A549 (cell line): ENCODE measurements around the gene RFPL1.

ENCODE experiments used
- CEBPB ChIP-seq, 2 experiments: fragments of >200 bp in 1 of 2; sonication (Bioruptor Twin) in 1 of 2; formaldehyde crosslinking in 1 of 2; IDR thresholded peaks; 2 replicates each; pipeline ENCODE4 v1.6.1; 2012 to 2016
- CTCF ChIP-seq: fragments of >200 bp; sonication (Bioruptor Twin); formaldehyde crosslinking; IDR thresholded peaks from 3 replicates; pipeline ENCODE4 v1.5.1; 2016
- HDAC2 ChIP-seq: fragments of 200-600 bp; sonication (generic); IDR thresholded peaks from 2 replicates; pipeline ENCODE4 v1.6.1; 2016
- HOXB13 ChIP-seq: fragments of 250-450 bp; sonication (Bioruptor Pico); IDR thresholded peaks from 2 replicates; pipeline ENCODE4 v1.5.0; 2020; ENCODE audit warnings: low read depth, mild to moderate bottlenecking, moderate library complexity
- MYC ChIP-seq: IDR thresholded peaks from 2 replicates; pipeline ENCODE4 v1.6.1; 2012; ENCODE audit warnings: mild to moderate bottlenecking, inconsistent platforms, low read length, improper control_type of control experiment, borderline replicate concordance
- NR3C1 ChIP-seq: fragments of >200 bp; sonication (Bioruptor Twin); formaldehyde crosslinking; IDR thresholded peaks from 3 replicates; pipeline ENCODE4 v1.6.1; 2017
- PBX3 ChIP-seq: IDR thresholded peaks from 2 replicates; pipeline ENCODE4 v1.6.1; 2012
- POLR2A ChIP-seq: IDR thresholded peaks from 2 replicates; pipeline ENCODE4 v1.6.1; 2012; ENCODE audit warnings: mild to moderate bottlenecking, low read length
- REST ChIP-seq: fragments of 200-600 bp; sonication (generic); IDR thresholded peaks from 2 replicates; pipeline ENCODE4 v1.6.1; 2016; ENCODE audit warnings: antibody characterized with exemption, mild to moderate bottlenecking, moderate library complexity
- RFX5 ChIP-seq: fragments of 450-650 bp; IDR thresholded peaks from 2 replicates; pipeline ENCODE4 v1.7.1; 2014; ENCODE audit warnings: antibody characterized with exemption, mild to moderate bottlenecking, moderate library complexity
- RNF2 ChIP-seq: fragments of 200-600 bp; sonication (generic); IDR thresholded peaks from 2 replicates; pipeline ENCODE4 v1.6.1; 2016; ENCODE audit warnings: low read depth, mild to moderate bottlenecking, antibody characterized with exemption, moderate library complexity, borderline replicate concordance
- SMC3 ChIP-seq: fragments of >200 bp; sonication (Bioruptor Twin); formaldehyde crosslinking; IDR thresholded peaks from 3 replicates; pipeline ENCODE4 v1.6.1; 2018; ENCODE audit warnings: inconsistent platforms
- SREBF2 ChIP-seq: fragments of 450-650 bp; IDR thresholded peaks from 2 replicates; pipeline ENCODE4 v1.6.1; 2014; ENCODE audit warnings: mild to moderate bottlenecking, moderate library complexity
- ZFP36 ChIP-seq: fragments of 450-650 bp; IDR thresholded peaks from 2 replicates; pipeline ENCODE4 v1.6.1; 2014; ENCODE audit warnings: borderline replicate concordance; ENCODE audit not compliant: partially characterized antibody

- TF ChIP-seq SREBF2 (no peak), RNF2 (no peak), HOXB13 (CRISPR knock-in tag) (no peak), CTCF (peak; percentile 82), POLR2A (no peak), HDAC2 (no peak), CEBPB (IDR thresholded peaks at IDR 0.05) (no peak), PBX3 (no peak), REST (no peak), SMC3 (peak; percentile 38; the same call in 2 of the 3 replicates), ZFP36 (no peak), MYC (no peak), RFX5 (no peak), NR3C1 (no peak)
Measured at GRCh38 chr22:29470159-29470855, 31.9 kb downstream of the RFPL1 start.
